PC-9 (cell line): ENCODE data around the gene CMSS1. TPM values are rescaled to one million over a fixed set of nuclear protein-coding genes. Genes with fewer than 3 reads are reported as not detected.

Experiments used
- BruUV-seq: library from RNA; stranded (reverse); fragments of 400-500 nt; replicated peaks from 2 replicates; lab custom pipeline; 2021; lab: Mats Ljungman, UMichigan
- CTCF ChIA-PET: fragments of 300-600 bp; sonication (Branson Sonifier 250); formaldehyde crosslinking; loops from one replicate; lab custom pipeline; 2022; ENCODE audit warnings: antibody characterized with exemption; lab: Charles Lee
- POLR2A ChIA-PET: fragments of 300-600 bp; sonication (Branson Sonifier 250); formaldehyde crosslinking; loops from one replicate; lab custom pipeline; 2022; ENCODE audit warnings: antibody characterized with exemption; ENCODE audit not compliant: unreplicated experiment; lab: Charles Lee
- DNase-seq, 2 experiments: peaks; one replicate each; pipeline versions ENCODE4 v3.0.0 to v3.0.0-alpha.2; 2015 to 2022; ENCODE audit warnings: mixed read lengths in 1 of 2
- H2AFZ ChIP-seq: fragments of 200-600 bp; sonication (generic); 2 replicates; pipeline ENCODE4 v1.8.1; 2017; ENCODE audit warnings: antibody characterized with exemption
- H3F3A ChIP-seq: fragments of 200-600 bp; sonication (generic); 2 replicates; pipeline ENCODE4 v1.8.1; 2017; ENCODE audit warnings: antibody characterized with exemption, mild to moderate bottlenecking, low read depth; ENCODE audit not compliant: insufficient read depth
- H3K27ac ChIP-seq: fragments of 200-600 bp; sonication (generic); 2 replicates; pipeline ENCODE4 v1.6.1; 2016; ENCODE audit warnings: mixed run types
- H3K27me3 ChIP-seq: fragments of 200-600 bp; sonication (generic); 2 replicates; pipeline ENCODE4 v1.6.1; 2016; ENCODE audit warnings: low read depth, mixed run types; ENCODE audit not compliant: insufficient read depth
- H3K36me3 ChIP-seq: fragments of 200-600 bp; sonication (generic); 2 replicates; pipeline ENCODE4 v1.6.1; 2016; ENCODE audit warnings: low read depth, mixed run types
- H3K4me1 ChIP-seq: fragments of 200-600 bp; sonication (generic); replicated peaks from 2 replicates; pipeline ENCODE4 v1.6.1; 2016; ENCODE audit warnings: mixed run types; ENCODE audit not compliant: insufficient read depth
- H3K4me2 ChIP-seq: fragments of 200-600 bp; sonication (generic); 2 replicates; pipeline ENCODE4 v1.6.1; 2017; ENCODE audit warnings: mixed run types
- H3K4me3 ChIP-seq: fragments of 200-600 bp; sonication (generic); 2 replicates; pipeline ENCODE4 v1.6.1; 2016; ENCODE audit warnings: mixed run types
- H3K79me2 ChIP-seq: fragments of 200-600 bp; sonication (generic); 2 replicates; pipeline ENCODE4 v1.6.1; 2017; ENCODE audit warnings: low read depth, mixed run types
- H3K9me2 ChIP-seq: fragments of 200-600 bp; sonication (generic); 2 replicates; pipeline ENCODE4 v1.8.1; 2017; ENCODE audit warnings: mild to moderate bottlenecking; ENCODE audit not compliant: insufficient read depth
- H3K9me3 ChIP-seq: fragments of 200-600 bp; sonication (generic); 2 replicates; pipeline ENCODE4 v1.8.1; 2016; ENCODE audit warnings: low read depth; ENCODE audit not compliant: insufficient read depth
- H4K20me1 ChIP-seq: fragments of 200-600 bp; sonication (generic); 2 replicates; pipeline ENCODE4 v1.8.1; 2017; ENCODE audit not compliant: insufficient read depth
- CTCF ChIP-seq: fragments of 200-600 bp; sonication (generic); conservative IDR thresholded peaks from 2 replicates; pipeline ENCODE4 v1.6.1; 2017; ENCODE audit warnings: mixed run types, antibody characterized with exemption, mild to moderate bottlenecking, moderate library complexity
- EZH2 ChIP-seq: fragments of 200-600 bp; sonication (generic); IDR thresholded peaks from 2 replicates; pipeline ENCODE4 v1.8.0; 2017; ENCODE audit warnings: antibody characterized with exemption, low read depth
- intact Hi-C: fragments of 100-400 bp; cut with micrococcal nuclease; formaldehyde crosslinking; loops from one replicate; pipeline ENCODE4 v1.10.0; 2022; ENCODE audit not compliant: unreplicated experiment
- total RNA-seq: library from RNA; stranded (reverse); gene quantifications from 2 replicates; pipeline ENCODE4 v1.2.3, GENCODE V29; 2021

The CMSS1 gene
- total RNA-seq, 1 experiment from 2014 or later: 98.9 TPM

GRCh38 chr3:99789011-99789721 lies 28.5 kb upstream of the CMSS1 start:
- POLR2A ChIA-PET: interaction anchor here (0.6 kb wide), 2 partner anchors 887 to 1935 kb away, joined by 3 read pairs; partner anchors contain the start of gene CEP97
- TF ChIP-seq EZH2: no peak
- TF ChIP-seq CTCF: peak; percentile 89
- CTCF ChIA-PET: interaction anchor here (0.6 to 1.1 kb wide), 2 partner anchors 151 to 465 kb away, joined by 10 to 22 read pairs; partner anchors contain the start of gene COL8A1
- no peak overlapping the region for H2AFZ ChIP-seq
- no peak overlapping the region for H3K4me2 ChIP-seq
- H3K27me3 ChIP-seq: no peaks in the 10 kb centered on the region
- no peaks in the 10 kb centered on the region for H4K20me1 ChIP-seq
- no TSS peak for BruUV-seq
- H3K79me2 ChIP-seq: no peaks in the 10 kb centered on the region
- H3F3A ChIP-seq: no peaks in the 10 kb centered on the region
- H3K4me3 ChIP-seq: no peak overlapping the region
- no peaks in the 10 kb centered on the region for H3K36me3 ChIP-seq
- no peaks in the 10 kb centered on the region for H3K9me3 ChIP-seq
- no peaks in the 10 kb centered on the region for H3K4me1 ChIP-seq
- peak; percentile 34 to 46 for DNase-seq
- no peak overlapping the region for H3K27ac ChIP-seq
- no peaks in the 10 kb centered on the region for H3K9me2 ChIP-seq
- intact Hi-C loops: loop anchor here (1.0 to 10.0 kb wide), 3 partner anchors 674 to 1184 kb away; no protein-coding TSS in a partner anchor

GRCh38 chr3:99794485-99794884 lies 23.2 kb upstream of the CMSS1 start:
- Histone ChIP-seq H3K4me3 (no peak overlapping the region), H2AFZ (no peak overlapping the region), H4K20me1 (no peaks in the 10 kb centered on the region), H3K27ac (no peak overlapping the region), H3K9me2 (no peaks in the 10 kb centered on the region), H3K27me3 (no peaks in the 10 kb centered on the region), H3F3A (no peaks in the 10 kb centered on the region), H3K4me1 (no peaks in the 10 kb centered on the region), H3K36me3 (no peaks in the 10 kb centered on the region), H3K4me2 (no peak overlapping the region), H3K79me2 (no peaks in the 10 kb centered on the region), H3K9me3 (no peaks in the 10 kb centered on the region)
- no TSS peak for BruUV-seq
- POLR2A ChIA-PET: no interaction called here
- CTCF ChIA-PET: no interaction called here
- TF ChIP-seq EZH2 (no peak), CTCF (no peak)
- DNase-seq: no peak
- intact Hi-C loops: no loop called here

- H3K27ac ChIP-seq: no peak overlapping the region
- TF ChIP-seq EZH2: no peak
- H3K4me2 ChIP-seq: no peak overlapping the region
- no peaks in the 10 kb centered on the region for H3K79me2 ChIP-seq
- DNase-seq: no peak
- no peak overlapping the region for H3K4me3 ChIP-seq
- no peaks in the 10 kb centered on the region for H4K20me1 ChIP-seq
- H3K4me1 ChIP-seq: no peaks in the 10 kb centered on the region
- H3F3A ChIP-seq: no peaks in the 10 kb centered on the region
- H3K27me3 ChIP-seq: no peaks in the 10 kb centered on the region
- H2AFZ ChIP-seq: no peak overlapping the region
- no peaks in the 10 kb centered on the region for H3K9me3 ChIP-seq
- BruUV-seq: no TSS peak
- ChIA-PET CTCF (no interaction called here), POLR2A (no interaction called here)
- intact Hi-C loops: no loop called here
- H3K9me2 ChIP-seq: no peaks in the 10 kb centered on the region
- no peaks in the 10 kb centered on the region for H3K36me3 ChIP-seq
Observed at GRCh38 chr3:99795573-99795972, 22.1 kb upstream of the CMSS1 start.
